Heart left ventricle (tissue), 13 donors: ENCODE measurements around the gene NCAPD2.

ENCODE experiments used
- POLR2A ChIP-seq, 2 donors: fragments of 450-650 bp; IDR thresholded peaks; one replicate each; pipeline ENCODE4 v1.6.1; 2017; ENCODE audit warnings: antibody characterized with exemption in 2 of 2, mild to moderate bottlenecking in 2 of 2, moderate library complexity in 2 of 2
- TF ChIP-seq, protein P1 (sequence below), 12 donors: fragments of 200-600 bp; sonication (generic) in 4 of 12; IDR thresholded peaks; one replicate each; pipeline versions ENCODE4 v1.5.0 to v1.8.0; 2018 to 2022; ENCODE audit warnings: antibody characterized with exemption in 12 of 12, mild to moderate bottlenecking in 5 of 12
- donor health status: ischemic (EF 13 %, LVEDD 7.1; RV severe dilation, severe dysfunction).
- donor health status: DM: no; HTN: yes; CAD: no.
- donor health status: DM: no; HTN: no; CAD: no.
- donor health status: ischemic (EF 25% LVEDD 6.9; RV normal size, moderate dysfunction).
- donor health status: ischemic (EF 25% LVEDD 5.7; RV mildly dilated, moderate dysfunction).
- donor health status: ischemic (EF 35%, LVEDD 5.7; RV mildly dilated, moderate dysfunction).
- donor health status: nonischemic (EF 11% LVEDD 7.7; RV severe dilation, severe dysfunction).
- donor health status: DM: yes; HTN: yes; CAD: no.
- donor health status: PGD.
- donor health status: ischemic (EF 29% LVEDD 5.4; RV normal size, mild dysfunction).
- donor health status: nonischemic (EF 23%, LVEDD 6.1; RV moderate dilation, normal function).

GRCh38 chr12:6575648-6576047, 81.7 kb downstream of the NCAPD2 start:
- TF ChIP-seq, protein P1, sequence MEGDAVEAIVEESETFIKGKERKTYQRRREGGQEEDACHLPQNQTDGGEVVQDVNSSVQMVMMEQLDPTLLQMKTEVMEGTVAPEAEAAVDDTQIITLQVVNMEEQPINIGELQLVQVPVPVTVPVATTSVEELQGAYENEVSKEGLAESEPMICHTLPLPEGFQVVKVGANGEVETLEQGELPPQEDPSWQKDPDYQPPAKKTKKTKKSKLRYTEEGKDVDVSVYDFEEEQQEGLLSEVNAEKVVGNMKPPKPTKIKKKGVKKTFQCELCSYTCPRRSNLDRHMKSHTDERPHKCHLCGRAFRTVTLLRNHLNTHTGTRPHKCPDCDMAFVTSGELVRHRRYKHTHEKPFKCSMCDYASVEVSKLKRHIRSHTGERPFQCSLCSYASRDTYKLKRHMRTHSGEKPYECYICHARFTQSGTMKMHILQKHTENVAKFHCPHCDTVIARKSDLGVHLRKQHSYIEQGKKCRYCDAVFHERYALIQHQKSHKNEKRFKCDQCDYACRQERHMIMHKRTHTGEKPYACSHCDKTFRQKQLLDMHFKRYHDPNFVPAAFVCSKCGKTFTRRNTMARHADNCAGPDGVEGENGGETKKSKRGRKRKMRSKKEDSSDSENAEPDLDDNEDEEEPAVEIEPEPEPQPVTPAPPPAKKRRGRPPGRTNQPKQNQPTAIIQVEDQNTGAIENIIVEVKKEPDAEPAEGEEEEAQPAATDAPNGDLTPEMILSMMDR (IDR thresholded peaks at IDR 0.05): no peak
- TF ChIP-seq POLR2A (IDR thresholded peaks at IDR 0.05): no peak
